ENCODE data around the gene PTPRM. TPM values are rescaled to one million over a fixed set of nuclear protein-coding genes. Genes with fewer than 3 reads are reported as not detected.

The PTPRM gene
- total and polyA plus RNA-seq, 4 donors: 9.2 to 23.0 (median 12.7) TPM

- H3K9ac ChIP-seq (ENCODE audit: low read depth in 1 of 2, low read length in 2 of 2): no peak overlapping the region
- no peak overlapping the region for H3K27ac ChIP-seq (ENCODE audit: low read depth in 1 of 2, low read length in 2 of 2)
- peaks cover 0 to 4% (median 0%) of the 10 kb centered on the region in 4 donors for H3K4me1 ChIP-seq (ENCODE audit: control insufficient read depth in 4 of 4, insufficient read depth in 4 of 4, low read length in 3 of 4)
- no peaks in the 10 kb centered on the region for H3K27me3 ChIP-seq (ENCODE audit: control insufficient read depth in 4 of 4, insufficient read depth in 4 of 4, low read length in 3 of 4)
- DNase-seq (ENCODE audit: low spot score): no peak
- no peaks in the 10 kb centered on the region for H3K36me3 ChIP-seq (ENCODE audit: control insufficient read depth in 4 of 4, insufficient read depth in 3 of 4, low read depth in 1 of 4, low read length in 3 of 4)
- no peak overlapping the region for H3K4me3 ChIP-seq (ENCODE audit: low read depth in 1 of 3, low read length in 3 of 3)
- TF ChIP-seq FOXA2 (IDR thresholded peaks at IDR 0.05) (no peak), GABPA (IDR thresholded peaks at IDR 0.05 in 1 of 2, conservative IDR thresholded peaks at IDR 0.05 in 1 of 2) (no peak), HNF4G (IDR thresholded peaks at IDR 0.05) (no peak), SP1 (IDR thresholded peaks at IDR 0.05) (no peak), NR2F2 (IDR thresholded peaks at IDR 0.05) (no peak), MAX (IDR thresholded peaks at IDR 0.05) (no peak), JUND (IDR thresholded peaks at IDR 0.05) (no peak), RXRA (IDR thresholded peaks at IDR 0.05) (no peak), TAF1 (conservative IDR thresholded peaks at IDR 0.05) (no peak), ZBTB33 (IDR thresholded peaks at IDR 0.05) (no peak), REST (IDR thresholded peaks at IDR 0.05) (no peak)
- 85% methylated on average over 5 of the region's 5 CpGs for WGBS
- H3K9me3 ChIP-seq (ENCODE audit: control insufficient read depth in 4 of 4, low read length in 3 of 4): peaks cover 0 to under 1% (median 0%) of the 10 kb centered on the region in 4 donors
Measured at GRCh38 chr18:7808992-7809391, 241.9 kb downstream of the PTPRM start.

GRCh38 chr18:7809455-7809854 lies 242.3 kb downstream of the PTPRM start:
- TF ChIP-seq HNF4G (IDR thresholded peaks at IDR 0.05) (no peak), HNF4A (conservative IDR thresholded peaks at IDR 0.05) (no peak), SP1 (IDR thresholded peaks at IDR 0.05) (no peak), YY1 (IDR thresholded peaks at IDR 0.05) (no peak), MAX (IDR thresholded peaks at IDR 0.05) (no peak), RXRA (IDR thresholded peaks at IDR 0.05) (no peak), GABPA (IDR thresholded peaks at IDR 0.05 in 1 of 2, conservative IDR thresholded peaks at IDR 0.05 in 1 of 2) (no peak), TAF1 (conservative IDR thresholded peaks at IDR 0.05) (no peak), NR2F2 (IDR thresholded peaks at IDR 0.05) (no peak), FOXA1 (IDR thresholded peaks at IDR 0.05) (no peak), EGR1 (IDR thresholded peaks at IDR 0.05; ENCODE audit: low read depth in 2 of 2) (no peak), REST (IDR thresholded peaks at IDR 0.05) (no peak), RAD21 (IDR thresholded peaks at IDR 0.05) (no peak), FOXA2 (IDR thresholded peaks at IDR 0.05) (no peak)
- TF ChIP-seq, protein P1, sequence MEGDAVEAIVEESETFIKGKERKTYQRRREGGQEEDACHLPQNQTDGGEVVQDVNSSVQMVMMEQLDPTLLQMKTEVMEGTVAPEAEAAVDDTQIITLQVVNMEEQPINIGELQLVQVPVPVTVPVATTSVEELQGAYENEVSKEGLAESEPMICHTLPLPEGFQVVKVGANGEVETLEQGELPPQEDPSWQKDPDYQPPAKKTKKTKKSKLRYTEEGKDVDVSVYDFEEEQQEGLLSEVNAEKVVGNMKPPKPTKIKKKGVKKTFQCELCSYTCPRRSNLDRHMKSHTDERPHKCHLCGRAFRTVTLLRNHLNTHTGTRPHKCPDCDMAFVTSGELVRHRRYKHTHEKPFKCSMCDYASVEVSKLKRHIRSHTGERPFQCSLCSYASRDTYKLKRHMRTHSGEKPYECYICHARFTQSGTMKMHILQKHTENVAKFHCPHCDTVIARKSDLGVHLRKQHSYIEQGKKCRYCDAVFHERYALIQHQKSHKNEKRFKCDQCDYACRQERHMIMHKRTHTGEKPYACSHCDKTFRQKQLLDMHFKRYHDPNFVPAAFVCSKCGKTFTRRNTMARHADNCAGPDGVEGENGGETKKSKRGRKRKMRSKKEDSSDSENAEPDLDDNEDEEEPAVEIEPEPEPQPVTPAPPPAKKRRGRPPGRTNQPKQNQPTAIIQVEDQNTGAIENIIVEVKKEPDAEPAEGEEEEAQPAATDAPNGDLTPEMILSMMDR (IDR thresholded peaks at IDR 0.05; ENCODE audit: low read depth, low read length, missing input control): no peak
- Histone ChIP-seq H3K4me3 (ENCODE audit: low read depth in 1 of 3, low read length in 3 of 3) (no peak overlapping the region), H3K4me1 (ENCODE audit: control insufficient read depth in 4 of 4, insufficient read depth in 4 of 4, low read length in 3 of 4) (peaks cover 0 to 4% (median 0%) of the 10 kb centered on the region in 4 donors), H3K36me3 (ENCODE audit: control insufficient read depth in 4 of 4, insufficient read depth in 3 of 4, low read depth in 1 of 4, low read length in 3 of 4) (peaks cover 0 to 4% (median 0%) of the 10 kb centered on the region in 4 donors), H3K27me3 (ENCODE audit: control insufficient read depth in 4 of 4, insufficient read depth in 4 of 4, low read length in 3 of 4) (no peaks in the 10 kb centered on the region), H3K9me3 (ENCODE audit: control insufficient read depth in 4 of 4, low read length in 3 of 4) (peaks cover 0 to 5% (median under 1%) of the 10 kb centered on the region in 4 donors), H3K9ac (ENCODE audit: low read depth in 1 of 2, low read length in 2 of 2) (no peak overlapping the region), H3K27ac (ENCODE audit: low read depth in 1 of 2, low read length in 2 of 2) (no peak overlapping the region)
- WGBS: 94% methylated on average over 6 of the region's 6 CpGs
- DNase-seq (ENCODE audit: low spot score): no peak
